Chondrocyte (in vitro differentiated cells): ENCODE data around the gene VWC2. TPM values are rescaled to one million over a fixed set of nuclear protein-coding genes. Genes with fewer than 3 reads are reported as not detected.
A peak's percentile ranks its signal among the peaks of the same experiment; 100 is the strongest.

Source experiments
- DNase-seq: peaks from one replicate; pipeline ENCODE4 v3.0.0; 2021; ENCODE audit warnings: mixed read lengths, low spot score
- H3K27ac Mint-ChIP-seq: one replicate; pipeline ENCODE4 v1.8.0; 2021; ENCODE audit warnings: mild to moderate bottlenecking, moderate library complexity, mixed read lengths; ENCODE audit not compliant: unreplicated experiment
- H3K27me3 Mint-ChIP-seq: 2 replicates; pipeline ENCODE4 v1.8.0; 2021; ENCODE audit warnings: low read depth, mixed read lengths
- H3K36me3 Mint-ChIP-seq: 2 replicates; pipeline ENCODE4 v1.8.0; 2021; ENCODE audit warnings: low read depth, mixed read lengths
- H3K4me1 Mint-ChIP-seq: 2 replicates; pipeline ENCODE4 v1.8.0; 2021; ENCODE audit warnings: low read depth, mild to moderate bottlenecking, mixed read lengths
- H3K4me3 Mint-ChIP-seq: one replicate; pipeline ENCODE4 v1.8.0; 2021; ENCODE audit warnings: mild to moderate bottlenecking, moderate library complexity, mixed read lengths; ENCODE audit not compliant: unreplicated experiment
- H3K9me3 Mint-ChIP-seq: 2 replicates; pipeline ENCODE4 v1.8.0; 2021; ENCODE audit warnings: low read depth, mixed read lengths
- total RNA-seq: library from RNA; stranded (reverse); gene quantifications from 3 replicates; pipeline ENCODE4 v1.2.1, GENCODE V29; 2021
- TF ChIP-seq, protein P1 (sequence below): fragments of 200-600 bp; sonication (generic); IDR thresholded peaks from 2 replicates; pipeline ENCODE4 v1.5.0; 2021; ENCODE audit warnings: antibody characterized with exemption, mild to moderate bottlenecking, moderate library complexity

The VWC2 gene
- total RNA-seq, 1 donor from 2014 or later: not detected

DNA sequence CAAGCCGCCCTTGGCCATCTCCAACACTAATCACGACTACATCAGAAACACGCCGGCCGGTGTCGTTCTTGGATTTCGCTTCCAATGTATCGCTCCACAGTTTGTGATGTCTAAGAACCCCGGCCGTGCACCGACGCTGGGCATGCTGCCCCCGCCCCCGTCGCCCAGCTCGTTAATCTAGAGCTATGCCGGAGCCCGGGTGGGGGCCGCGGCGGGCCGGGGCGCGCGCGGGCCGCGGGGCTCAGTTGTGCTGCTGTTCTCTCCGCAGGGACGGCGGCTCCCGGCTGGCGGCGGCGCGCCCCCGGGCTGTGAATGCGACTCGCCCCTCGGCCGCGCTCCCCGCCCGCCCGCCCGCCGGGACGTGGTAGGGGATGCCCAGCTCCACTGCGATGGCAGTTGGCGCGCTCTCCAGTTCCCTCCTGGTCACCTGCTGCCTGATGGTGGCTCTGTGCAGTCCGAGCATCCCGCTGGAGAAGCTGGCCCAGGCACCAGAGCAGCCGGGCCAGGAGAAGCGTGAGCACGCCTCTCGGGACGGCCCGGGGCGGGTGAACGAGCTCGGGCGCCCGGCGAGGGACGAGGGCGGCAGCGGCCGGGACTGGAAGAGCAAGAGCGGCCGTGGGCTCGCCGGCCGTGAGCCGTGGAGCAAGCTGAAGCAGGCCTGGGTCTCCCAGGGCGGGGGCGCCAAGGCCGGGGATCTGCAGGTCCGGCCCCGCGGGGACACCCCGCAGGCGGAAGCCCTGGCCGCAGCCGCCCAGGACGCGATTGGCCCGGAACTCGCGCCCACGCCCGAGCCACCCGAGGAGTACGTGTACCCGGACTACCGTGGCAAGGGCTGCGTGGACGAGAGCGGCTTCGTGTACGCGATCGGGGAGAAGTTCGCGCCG lies 1.9 kb downstream of the VWC2 start:
- Mint-ChIP-seq H3K4me3 (peak overlapping the region; percentile 59), H3K9me3 (no peaks in the 10 kb centered on the region), H3K27me3 (peaks cover 65% of the 10 kb centered on the region), H3K4me1 (peaks cover 13% of the 10 kb centered on the region), H3K27ac (no peak overlapping the region), H3K36me3 (no peaks in the 10 kb centered on the region)
- TF ChIP-seq, protein P1, sequence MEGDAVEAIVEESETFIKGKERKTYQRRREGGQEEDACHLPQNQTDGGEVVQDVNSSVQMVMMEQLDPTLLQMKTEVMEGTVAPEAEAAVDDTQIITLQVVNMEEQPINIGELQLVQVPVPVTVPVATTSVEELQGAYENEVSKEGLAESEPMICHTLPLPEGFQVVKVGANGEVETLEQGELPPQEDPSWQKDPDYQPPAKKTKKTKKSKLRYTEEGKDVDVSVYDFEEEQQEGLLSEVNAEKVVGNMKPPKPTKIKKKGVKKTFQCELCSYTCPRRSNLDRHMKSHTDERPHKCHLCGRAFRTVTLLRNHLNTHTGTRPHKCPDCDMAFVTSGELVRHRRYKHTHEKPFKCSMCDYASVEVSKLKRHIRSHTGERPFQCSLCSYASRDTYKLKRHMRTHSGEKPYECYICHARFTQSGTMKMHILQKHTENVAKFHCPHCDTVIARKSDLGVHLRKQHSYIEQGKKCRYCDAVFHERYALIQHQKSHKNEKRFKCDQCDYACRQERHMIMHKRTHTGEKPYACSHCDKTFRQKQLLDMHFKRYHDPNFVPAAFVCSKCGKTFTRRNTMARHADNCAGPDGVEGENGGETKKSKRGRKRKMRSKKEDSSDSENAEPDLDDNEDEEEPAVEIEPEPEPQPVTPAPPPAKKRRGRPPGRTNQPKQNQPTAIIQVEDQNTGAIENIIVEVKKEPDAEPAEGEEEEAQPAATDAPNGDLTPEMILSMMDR: no peak
- no peak for DNase-seq

DNA sequence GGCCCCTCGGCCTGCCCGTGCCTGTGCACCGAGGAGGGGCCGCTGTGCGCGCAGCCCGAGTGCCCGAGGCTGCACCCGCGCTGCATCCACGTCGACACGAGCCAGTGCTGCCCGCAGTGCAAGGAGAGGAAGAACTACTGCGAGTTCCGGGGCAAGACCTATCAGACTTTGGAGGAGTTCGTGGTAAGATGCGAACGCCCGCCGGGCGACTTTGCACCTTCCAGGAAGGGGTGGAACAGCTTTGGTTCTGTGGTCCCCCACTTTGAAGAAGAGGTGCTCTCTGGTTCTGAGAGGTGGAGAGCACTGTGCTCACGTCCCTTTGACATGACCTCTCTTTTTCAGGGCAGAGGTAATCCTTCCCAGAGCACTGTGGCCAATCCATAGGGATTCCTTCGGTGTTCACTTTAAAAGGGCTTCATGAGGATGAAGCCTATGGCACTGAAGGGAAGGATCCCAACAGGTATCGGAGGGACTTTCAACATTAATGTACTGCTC lies 2.6 kb downstream of the VWC2 start:
- no peak overlapping the region for H3K4me3 Mint-ChIP-seq

DNA sequence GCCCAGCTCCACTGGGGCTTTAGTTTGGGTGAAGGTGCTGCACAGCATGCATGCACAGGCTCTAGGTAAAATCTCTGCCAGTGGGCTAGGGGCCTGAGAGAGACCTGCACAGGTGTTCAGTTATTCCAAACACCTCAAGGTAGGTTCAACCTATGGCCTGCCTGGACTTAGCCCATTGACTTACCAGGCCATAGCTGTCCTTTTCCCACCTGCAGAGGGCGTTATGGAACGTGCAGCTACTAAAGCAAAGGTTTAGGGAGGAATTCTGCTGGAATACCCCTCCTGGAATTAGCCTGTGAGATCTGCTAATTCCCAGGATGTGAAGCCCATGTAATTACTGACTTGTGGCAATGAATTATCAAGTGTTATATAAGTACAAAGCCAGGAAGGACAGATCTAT lies 3.6 kb downstream of the VWC2 start:
- peaks cover 13% of the 10 kb centered on the region for H3K4me1 Mint-ChIP-seq
- TF ChIP-seq, protein P1: peak; percentile 16
- H3K27me3 Mint-ChIP-seq: peaks cover 64% of the 10 kb centered on the region
- no peaks in the 10 kb centered on the region for H3K36me3 Mint-ChIP-seq
- no peak overlapping the region for H3K4me3 Mint-ChIP-seq
- no peaks in the 10 kb centered on the region for H3K9me3 Mint-ChIP-seq
- no peak for DNase-seq
- H3K27ac Mint-ChIP-seq: no peak overlapping the region

More for the DNA sequence above, 2.6 kb downstream of the VWC2 start:
- DNase-seq: no peak
- TF ChIP-seq, protein P1: no peak
- H3K27me3 Mint-ChIP-seq: peaks cover 66% of the 10 kb centered on the region
- no peaks in the 10 kb centered on the region for H3K9me3 Mint-ChIP-seq
- no peak overlapping the region for H3K27ac Mint-ChIP-seq
- H3K4me1 Mint-ChIP-seq: peaks cover 13% of the 10 kb centered on the region
- no peaks in the 10 kb centered on the region for H3K36me3 Mint-ChIP-seq

DNA sequence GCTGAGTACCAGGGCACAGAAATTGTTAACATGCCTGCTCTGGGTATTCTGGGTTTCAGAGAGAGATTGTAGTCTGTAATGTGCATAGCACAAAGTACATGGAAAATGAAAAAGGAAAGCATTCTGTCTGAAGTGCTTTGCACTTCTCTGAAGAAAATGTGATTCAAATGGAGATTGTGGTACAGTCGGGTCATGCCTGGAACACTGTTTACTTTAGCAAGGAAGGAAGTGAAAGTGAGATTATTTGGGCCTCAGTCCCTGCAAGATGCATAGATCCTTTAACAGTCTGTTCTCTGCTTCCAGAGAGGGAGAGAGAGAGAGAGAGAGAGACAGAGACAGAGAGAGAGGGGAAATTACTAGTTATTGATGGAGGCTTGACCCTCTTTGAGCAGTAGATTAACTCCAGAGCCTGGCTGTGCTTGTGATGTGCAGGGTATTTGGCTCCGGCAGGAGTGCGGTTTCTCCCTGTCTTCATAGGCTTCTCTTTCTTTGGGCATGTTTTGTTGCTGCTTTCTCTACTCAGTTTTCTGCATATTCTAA lies 5.4 kb downstream of the VWC2 start:
- H3K4me3 Mint-ChIP-seq: no peak overlapping the region
- H3K9me3 Mint-ChIP-seq: no peaks in the 10 kb centered on the region
- H3K4me1 Mint-ChIP-seq: peaks cover 6% of the 10 kb centered on the region
- peaks cover 53% of the 10 kb centered on the region for H3K27me3 Mint-ChIP-seq
- DNase-seq: no peak
- no peaks in the 10 kb centered on the region for H3K36me3 Mint-ChIP-seq
- H3K27ac Mint-ChIP-seq: no peak overlapping the region
- TF ChIP-seq, protein P1: no peak

DNA sequence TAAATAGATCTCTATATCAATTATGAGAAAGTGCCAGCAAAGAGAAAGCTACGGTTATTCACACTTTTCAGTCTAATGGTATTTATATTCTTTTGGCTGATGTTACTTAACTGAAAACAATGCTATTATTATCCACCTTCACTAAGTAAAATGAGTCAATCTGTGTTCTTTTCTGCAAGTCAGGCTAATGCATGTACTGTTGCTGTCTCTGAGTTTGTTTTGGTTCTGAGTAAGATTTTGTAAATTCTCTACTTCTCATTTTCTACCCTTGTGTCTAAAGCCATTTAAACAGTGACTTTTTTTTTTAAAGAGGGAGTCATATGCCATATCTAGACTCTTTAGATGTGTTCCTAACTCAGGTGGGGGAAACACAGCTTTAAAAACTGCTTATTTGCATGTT lies 7.5 kb downstream of the VWC2 start:
- Mint-ChIP-seq H3K36me3 (no peaks in the 10 kb centered on the region), H3K27me3 (peaks cover 45% of the 10 kb centered on the region), H3K4me3 (no peak overlapping the region), H3K27ac (no peak overlapping the region), H3K4me1 (no peaks in the 10 kb centered on the region), H3K9me3 (peaks cover 3% of the 10 kb centered on the region)
- DNase-seq: no peak
- TF ChIP-seq, protein P1: no peak
